HL-60/S4 treated with phorbol 12-myristate 13-acetate at 8.2 ng/mL for 4 days and 3 days (cell line): ENCODE measurements around the gene ADAM15.

Experiments used
- in situ Hi-C: fragments of 300-500 bp; cut with MboI; formaldehyde crosslinking; loops from 2 replicates; pipeline ENCODE4 v1.15.0; 2022; ENCODE audit warnings: low sequenced_read_pairs

ADAM15 gene

GRCh38 chr1:155070721-155071569 is 19.8 kb downstream of the ADAM15 start:
- in situ Hi-C loops, result no loop called here

GRCh38 chr1:155071701-155072100 is 20.6 kb downstream of the ADAM15 start:
- in situ Hi-C loops, result no loop called here

DNA sequence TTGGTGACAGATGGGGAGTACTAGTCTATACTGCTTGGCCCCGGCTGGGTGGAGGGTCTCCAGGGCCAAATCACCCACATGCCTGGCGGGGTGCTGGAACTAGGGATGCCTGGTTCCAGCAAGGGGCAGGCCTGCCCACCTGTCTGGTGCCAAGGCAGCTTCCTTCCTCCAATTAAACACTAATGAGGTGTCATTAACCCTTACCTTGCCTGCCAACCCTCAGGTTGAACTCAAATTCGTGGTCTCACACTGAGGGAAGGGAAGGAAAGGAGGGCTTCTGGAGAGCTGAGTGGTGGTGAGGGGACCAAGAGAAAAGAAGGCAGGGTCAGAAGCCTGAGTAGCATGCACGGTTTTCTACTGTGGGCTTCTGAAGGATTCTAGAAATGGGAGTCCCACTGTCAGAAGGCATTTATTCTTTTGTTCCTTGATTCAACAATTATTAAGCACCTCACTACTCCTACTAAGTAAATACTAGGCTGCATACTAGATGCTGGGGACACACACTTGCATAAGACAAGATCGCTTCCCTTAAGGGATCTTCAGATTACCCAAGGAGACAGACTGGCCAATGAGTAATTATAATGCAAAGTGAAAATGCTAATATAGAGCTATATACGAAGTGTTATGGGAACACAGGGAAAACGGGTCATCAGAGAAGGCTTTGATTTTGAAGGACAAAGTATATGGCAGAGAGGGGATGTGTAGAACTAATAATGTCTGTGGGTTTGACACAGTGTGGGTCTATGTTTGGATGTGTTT is 21.6 kb downstream of the ADAM15 start:
- in situ Hi-C loops, result no loop called here

- in situ Hi-C loops, result no loop called here
Measured at GRCh38 chr1:155073377-155074242, 22.5 kb downstream of the ADAM15 start.

DNA sequence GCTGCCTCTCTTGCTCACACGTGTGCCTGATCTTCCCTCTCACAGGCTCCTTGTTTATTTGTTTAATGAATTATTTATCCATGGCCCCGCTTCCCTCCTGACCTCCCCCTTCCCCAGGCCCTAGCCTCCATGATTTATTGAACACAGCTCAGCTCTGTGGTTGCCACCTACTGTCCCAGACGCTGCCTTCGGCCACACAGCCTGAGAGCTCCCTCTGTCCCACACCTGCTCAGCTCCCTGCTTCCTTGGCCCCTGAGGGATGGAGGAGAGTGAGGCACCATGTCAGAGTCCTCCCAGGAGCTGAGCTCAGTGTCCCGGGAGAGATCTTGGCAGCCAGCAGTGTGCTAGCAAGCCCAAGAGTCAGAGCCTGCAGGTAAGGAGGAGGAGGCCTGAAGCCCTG is 24.4 kb downstream of the ADAM15 start:
- in situ Hi-C loops, result no loop called here

DNA sequence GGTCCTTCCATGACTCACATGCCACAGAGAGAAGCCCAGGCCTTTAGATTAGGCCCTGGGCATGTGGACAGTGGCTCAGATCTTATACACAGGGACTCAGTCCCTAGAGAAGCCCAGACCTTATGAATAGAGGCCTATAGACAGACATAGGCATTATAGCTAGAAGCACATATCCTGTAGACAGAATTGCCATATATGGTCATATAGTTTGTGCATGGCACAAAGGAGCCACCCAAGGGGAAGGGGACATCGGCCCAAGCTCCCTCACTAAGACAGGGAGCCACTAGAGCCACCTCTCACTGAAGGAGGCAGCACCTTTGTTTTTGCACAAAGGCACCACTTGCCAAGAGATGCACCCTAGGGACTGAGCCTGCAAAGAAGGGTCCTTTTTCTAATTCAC is 25.3 kb downstream of the ADAM15 start:
- in situ Hi-C loops, result no loop called here

DNA sequence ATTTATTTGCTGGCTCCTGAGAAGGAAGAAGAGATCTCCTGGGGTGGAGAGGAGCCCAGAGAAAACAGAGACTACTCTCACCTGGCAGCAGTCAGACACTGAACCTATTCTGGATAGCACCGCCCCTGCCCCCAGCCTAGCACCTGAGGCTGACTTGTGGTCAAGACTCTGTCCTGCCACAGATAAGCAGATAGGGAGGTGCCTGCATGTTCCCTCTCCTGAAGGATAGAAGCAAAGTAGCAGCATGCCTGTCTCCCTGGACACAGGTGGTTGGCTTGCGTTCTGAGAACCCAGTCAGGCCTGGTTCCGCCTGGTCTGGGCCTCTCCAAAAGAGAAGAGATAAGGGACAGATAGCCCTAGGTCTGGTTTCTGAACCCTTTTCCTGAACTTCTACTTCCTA is 26.2 kb downstream of the ADAM15 start:
- in situ Hi-C loops, result no loop called here

- in situ Hi-C loops, result no loop called here
Measured at GRCh38 chr1:155077758-155078445, 26.8 kb downstream of the ADAM15 start.

DNA sequence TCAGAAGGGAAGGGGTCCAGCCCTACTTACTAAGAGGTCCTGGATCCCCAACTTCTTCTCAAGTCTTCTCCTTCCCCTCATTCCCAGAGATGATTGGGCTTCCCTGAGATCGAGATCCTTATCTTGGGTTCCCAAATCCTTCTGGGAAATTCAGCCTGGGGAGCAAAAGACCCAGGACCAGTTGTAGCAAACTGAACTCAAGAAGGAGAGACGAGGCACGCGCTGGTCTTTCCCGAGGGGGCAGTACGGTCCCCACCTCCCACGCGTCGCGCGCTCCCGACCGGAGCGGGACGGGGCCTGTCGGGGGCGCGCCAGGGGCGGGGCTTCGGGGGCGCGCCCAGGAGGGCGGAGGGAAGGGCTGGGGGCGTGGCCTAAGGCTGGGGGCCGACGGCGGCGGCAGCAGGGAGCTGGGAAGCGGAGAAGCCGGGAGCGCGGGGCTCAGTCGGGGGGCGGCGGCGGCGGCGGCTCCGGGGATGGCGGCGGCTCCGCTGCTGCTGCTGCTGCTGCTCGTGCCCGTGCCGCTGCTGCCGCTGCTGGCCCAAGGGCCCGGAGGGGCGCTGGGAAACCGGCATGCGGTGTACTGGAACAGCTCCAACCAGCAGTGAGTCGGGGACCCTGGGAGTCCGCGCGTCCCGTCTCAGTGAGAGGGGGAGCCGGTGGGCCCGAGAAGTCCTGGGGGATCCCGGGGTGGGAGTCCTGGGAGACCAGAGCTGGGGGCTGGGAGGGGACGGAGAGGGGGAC is 27.5 kb downstream of the ADAM15 start, which contains the start of gene EFNA3:
Gene EFNA3, plus strand, starts transcription at position 369 of the 741 bp plus-strand sequence. Its CDS starts 105 bp downstream, at position 474.
- in situ Hi-C loops, result no loop called here

- in situ Hi-C loops, result no loop called here
Measured at GRCh38 chr1:155079210-155079486, 28.0 kb downstream of the ADAM15 start.

- in situ Hi-C loops, result no loop called here
Measured at GRCh38 chr1:155079487-155080311, 28.6 kb downstream of the ADAM15 start.

DNA sequence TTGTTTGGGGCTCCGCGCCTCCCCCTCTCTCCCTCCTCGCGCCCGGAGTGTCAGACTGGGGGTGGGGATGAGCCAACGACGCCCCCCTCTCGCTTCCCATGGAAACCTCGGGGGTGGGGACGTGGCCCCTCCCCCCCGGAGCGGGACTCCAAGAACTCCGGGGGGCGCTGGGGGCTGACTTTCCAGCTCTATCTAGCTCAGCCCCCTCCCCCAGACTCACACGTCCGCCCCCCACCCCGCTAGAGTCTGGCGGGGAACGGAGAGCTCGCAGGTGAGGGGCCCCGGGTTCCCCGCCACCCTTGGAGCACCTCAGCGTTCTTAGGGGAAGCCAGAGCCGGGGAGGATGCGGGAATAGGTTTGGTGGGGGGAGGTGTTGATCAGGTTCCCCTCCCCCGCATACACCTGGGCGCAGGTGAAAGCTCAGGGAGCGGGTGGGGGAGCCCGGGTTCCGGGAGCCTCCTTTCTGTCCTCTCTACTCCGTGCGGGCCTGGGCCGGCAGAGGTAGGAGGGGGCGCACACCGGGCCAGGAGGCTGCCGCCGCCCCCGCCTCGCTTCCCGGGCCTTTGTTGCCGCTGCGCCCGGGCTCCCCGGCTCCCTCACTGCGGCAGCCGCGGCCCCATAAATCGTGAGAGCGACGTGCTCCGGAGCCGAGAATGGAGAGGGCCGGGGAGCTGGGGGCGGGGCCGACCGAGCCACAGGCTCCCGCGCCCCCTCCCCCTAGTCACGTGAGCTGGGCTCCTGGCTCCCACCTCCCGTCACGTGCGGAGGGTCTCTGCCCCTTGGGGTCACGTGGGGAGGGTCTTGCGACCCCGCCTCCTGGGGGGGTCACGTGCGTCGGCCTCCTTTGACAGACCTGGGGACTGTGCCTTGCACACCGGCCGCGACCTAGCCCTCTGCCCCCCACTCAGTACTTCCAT is 29.5 kb downstream of the ADAM15 start:
- in situ Hi-C loops, result no loop called here

DNA sequence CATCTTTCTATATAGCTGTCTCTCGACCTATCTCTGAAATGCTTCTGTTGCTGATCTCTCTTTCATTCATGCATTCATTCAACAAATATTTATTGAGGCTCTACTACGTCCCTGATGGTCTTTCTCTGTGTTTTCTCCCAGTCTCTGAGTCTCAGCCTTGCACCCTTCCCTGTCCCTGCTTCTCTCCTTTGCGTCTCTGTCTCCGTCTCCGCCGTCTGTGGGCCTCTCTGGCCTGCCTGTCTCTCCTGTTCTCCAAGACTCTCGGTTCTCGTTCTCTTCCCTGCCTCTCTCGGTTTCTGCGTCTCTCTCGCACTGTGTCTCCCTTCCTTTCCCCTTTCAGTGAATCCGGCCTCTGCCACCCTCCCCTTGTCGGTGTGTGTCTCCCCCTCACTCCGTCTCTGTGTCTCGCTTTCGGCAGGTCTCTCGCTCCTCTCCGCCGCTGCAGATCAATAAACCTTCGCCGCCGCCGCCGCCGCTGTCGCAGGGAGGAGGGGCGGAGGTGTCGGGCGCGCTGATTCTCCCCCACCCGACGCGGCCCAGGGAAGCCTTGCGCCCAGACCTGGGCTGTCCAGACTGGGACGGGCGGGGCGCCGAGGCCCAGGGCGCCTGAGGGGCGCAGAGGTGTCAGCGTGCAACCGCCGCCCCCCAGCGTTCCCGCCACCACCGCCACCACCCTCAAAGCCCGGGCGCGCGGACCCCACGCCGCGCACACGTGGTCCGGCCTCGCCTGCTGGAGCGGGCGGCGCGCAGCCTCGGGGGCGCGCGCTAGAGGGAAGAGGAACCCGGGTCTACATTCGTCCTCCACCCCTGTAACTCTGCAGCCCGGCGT is 30.6 kb downstream of the ADAM15 start:
- in situ Hi-C loops, result no loop called here

DNA sequence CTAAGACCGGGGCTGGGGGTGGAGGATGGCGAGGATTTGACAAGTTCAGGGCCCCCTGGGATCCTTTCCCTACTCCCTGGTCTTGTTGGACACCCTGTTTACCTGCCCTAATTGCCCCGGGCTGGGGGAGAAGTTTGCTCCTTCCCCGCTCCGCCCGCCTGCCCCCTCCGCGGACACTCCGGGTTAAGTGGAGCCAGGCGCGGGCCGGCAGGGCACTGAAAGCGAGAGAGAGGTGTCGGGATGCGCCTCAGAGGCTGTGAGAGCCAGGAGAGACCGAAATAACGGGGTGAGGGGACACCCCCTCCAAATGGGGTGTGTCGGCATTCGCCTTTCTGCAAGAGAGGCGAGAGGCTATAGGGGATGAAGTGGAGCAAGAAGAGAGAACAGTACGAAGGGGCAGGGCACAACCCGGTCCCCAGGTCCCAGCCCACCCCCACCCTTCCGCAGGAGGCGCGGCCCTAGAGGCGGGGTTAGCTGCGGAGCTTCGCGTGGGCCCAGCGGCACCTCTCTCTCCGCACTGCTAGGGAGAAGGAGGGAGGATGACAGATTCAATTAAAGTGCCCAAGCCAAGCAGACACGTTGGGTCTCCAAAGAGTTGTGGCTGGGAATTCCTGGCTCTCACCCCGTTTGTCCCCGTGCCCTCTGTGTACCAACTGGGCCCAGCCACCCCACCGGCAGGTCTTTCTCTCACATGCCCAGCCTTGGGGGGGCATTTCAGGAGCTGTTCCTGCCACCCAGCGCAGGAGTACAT is 31.4 kb downstream of the ADAM15 start:
- in situ Hi-C loops, result no loop called here

DNA sequence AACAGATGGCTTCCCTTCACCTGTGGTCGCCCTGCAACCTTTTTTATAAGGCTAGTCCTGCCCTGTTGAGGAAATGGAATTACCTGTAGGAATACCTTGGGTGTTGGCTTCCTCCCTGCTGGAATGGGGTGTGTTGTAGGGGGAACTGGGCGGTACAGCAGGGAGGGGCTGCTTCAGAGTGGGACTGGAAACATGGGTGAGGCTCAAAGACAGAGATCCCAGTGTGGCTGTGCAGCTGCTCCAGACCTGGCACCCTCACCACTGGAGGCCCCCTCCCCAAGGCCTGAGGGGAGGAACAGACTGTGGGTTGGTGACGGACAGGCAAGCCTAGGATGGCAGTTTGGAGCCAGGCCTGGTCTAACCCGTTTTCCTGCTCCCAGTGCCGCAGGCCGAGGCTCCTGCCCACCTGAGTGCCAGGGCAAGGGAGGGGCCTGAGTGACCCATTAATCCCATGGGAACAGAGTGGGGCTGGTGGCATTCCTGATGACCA is 32.0 kb downstream of the ADAM15 start:
- in situ Hi-C loops, result no loop called here
